Stimulated activated CD4-positive, alpha-beta T cell treated with anti-CD3 and anti-CD28 coated beads, Interleukin-2, amount 100 ng/mL, for 4 hours (primary cell): Measurements from ENCODE around the gene ALDH7A1.
"Not testable (repeated sequence)": the region's sequence is repeated elsewhere in the genome, so short reads cannot be mapped to it uniquely, and the experiment has no call there.

Experiments
- DNase-seq: peaks from one replicate; pipeline ENCODE4 v3.0.0-alpha.2; 2020; ENCODE audit warnings: low read depth

The ALDH7A1 gene

DNA sequence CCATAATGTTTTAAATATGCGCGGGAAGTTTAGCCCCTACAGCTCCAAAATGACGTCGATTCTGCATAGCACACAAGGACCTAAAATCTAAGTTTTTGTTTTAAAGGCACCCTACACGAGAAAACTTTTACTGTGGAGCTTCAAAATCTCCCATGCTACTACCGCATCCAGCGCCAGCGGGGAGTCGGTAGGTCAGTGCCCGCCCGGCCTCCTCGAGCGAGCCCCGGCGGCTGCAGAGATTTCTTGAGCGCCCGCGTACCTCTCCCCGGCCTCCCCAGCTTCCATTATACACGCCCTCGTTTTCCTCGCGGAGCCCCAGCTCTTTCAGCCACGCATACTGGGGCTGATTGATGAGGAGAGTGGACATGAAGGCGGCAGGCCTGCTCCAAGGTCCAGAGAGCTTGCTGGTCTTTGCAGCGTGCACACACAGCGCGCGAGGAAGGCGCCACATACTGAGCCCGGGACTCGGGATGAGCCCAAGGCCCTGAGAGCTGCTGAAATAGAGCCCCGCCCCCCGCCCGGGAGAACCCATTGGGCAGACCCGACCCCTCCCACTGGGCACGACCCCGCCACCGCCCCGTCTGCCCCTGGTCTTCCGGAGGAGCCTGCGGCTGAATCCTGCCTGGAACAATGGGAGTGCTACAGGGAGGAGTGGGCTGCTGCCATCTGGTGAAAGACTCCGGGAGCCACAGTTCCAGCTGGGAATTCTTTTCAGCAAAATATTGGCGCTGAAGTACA, at the start of gene ALDH7A1:
Gene ALDH7A1, minus strand, starts transcription at position 472 of the 738 bp plus-strand sequence. Its CDS starts 21 bp downstream, at position 451.
- peak; percentile 11 for DNase-seq

DNA sequence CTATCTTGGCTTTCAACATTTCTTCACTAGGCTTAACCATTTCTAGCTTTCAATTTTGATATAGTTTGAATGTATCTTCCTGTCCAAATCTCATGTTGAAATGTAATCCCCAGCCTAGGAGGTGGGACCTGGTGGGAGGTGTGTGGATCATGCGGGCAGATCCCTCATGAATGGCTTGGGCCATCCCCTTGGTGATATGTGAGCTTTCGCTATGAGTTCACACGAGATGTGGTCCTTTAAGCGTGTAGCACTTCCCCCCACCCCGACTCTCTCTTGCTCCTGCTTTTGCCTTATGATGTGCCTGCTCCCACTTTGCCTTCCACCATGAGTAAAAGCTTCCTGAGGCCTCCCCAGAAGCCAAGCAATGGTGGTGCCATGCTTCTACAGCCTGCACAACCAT, 46.4 kb upstream of the ALDH7A1 start:
- DNase-seq = no peak

DNA sequence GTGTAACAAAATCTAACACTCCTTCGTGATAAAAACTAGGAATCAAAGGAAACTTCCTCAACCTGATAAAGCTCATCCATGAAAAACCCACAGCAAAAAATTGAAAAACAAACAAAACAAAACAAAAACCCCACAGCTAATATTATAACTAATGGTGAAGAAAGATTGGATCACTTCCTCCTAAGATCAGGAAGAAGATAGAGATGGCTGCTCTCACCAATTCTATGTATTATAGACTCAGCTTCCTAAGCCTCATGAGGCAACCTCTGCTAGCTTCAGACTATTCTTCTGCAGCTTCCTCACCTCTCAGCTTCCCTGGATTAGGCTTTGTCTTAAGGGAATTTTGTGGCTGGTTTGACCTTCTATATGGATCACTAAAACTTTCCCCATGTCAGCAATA, 45.8 kb upstream of the ALDH7A1 start:
- no peak for DNase-seq

DNA sequence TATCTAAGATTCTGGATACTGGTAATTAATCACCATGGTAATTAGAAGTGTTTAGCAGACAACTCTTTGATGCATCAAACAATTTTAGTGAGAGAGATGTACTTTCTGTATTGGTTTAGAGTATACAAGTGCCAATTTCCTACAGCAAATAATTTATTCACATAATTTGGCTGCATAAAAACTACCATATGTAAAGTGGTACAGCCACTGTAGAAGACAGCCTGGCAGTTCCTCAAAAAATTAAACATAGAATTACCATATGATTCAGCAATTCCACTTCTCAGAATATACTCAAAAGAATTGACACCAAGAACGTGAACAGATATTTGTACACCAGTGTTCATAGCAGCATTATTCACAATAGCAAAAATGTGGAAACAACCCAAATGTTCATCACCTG, 41.9 kb upstream of the ALDH7A1 start:
- DNase-seq = no peak

DNA sequence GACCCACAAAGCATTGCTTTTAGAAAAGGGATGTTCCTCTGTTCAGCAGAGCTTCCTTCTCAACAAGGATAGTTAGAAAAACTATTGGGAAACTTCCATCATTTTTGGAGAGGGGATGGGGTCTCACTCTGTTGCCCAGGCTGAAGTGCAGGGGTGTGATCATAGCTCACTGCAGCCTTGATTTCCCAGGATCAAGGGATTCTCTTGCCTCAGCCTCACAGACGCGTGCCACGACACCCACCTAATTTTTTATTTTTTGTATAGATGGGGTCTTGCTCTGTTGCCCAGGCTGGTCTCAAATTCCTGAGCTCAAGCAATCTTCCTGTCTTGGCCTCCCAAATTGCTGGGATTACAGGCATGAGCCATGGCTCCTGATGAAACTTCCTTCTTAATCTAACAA, 40.6 kb upstream of the ALDH7A1 start:
- DNase-seq = no peak

DNA sequence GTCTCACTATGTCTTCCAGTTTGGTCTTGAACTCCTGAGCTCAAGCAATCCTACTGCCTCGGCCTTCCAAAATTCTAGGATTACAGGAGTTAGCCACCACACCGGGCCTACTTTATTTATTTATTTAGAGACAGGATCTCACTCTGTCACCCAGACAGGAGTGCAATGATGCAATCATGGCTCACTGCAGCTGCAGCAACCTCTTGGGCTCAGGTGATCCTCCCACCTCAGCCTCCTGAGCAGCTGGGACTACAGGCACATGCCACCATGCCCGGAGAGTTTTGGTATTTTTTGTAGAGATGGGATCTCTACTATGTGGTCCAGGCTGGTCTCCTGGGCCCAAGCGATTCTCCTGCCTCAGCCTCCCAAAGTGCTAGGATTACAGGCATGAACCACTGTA, 38.5 kb upstream of the ALDH7A1 start:
- no peak for DNase-seq

DNA sequence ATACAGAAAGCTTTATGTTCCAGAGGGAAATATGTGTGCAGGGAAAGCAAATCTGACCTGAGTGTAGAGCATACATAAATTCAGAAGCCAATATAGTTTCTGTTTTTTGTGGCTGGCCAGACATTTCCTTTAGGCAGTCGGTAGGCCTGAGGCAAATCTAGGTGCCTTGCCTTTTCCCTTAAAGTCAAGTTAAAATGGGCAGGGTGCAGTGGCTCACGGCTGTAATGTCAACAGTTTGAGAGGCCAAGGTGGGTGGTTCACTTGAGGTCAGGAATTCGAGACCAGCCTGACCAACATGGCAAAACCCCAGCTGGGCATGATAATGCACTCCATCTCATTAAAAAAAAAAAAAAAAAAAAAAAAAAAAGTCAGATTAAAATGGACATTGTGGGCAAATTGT, 36.9 kb upstream of the ALDH7A1 start:
- DNase-seq = no peak

DNA sequence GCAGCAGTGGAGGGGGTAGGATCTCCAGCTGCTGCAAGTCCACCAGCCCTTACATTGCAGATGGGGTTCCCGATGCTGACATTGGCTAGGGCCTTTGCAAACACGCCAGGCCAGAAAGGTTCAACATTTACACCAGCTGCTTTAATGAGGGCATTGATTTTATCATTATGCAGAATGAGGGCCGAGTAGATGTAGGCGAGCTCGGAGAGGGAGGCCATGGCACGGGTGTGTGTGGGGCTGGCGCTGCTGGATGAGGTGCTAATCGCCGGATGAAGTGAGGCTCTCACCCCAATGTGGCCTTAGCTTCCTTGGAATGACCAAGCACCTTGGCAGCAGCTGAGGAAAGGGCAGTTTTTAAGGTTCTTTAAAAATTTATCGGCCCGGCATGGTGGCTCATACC, 33.1 kb upstream of the ALDH7A1 start:
- DNase-seq = no peak

DNA sequence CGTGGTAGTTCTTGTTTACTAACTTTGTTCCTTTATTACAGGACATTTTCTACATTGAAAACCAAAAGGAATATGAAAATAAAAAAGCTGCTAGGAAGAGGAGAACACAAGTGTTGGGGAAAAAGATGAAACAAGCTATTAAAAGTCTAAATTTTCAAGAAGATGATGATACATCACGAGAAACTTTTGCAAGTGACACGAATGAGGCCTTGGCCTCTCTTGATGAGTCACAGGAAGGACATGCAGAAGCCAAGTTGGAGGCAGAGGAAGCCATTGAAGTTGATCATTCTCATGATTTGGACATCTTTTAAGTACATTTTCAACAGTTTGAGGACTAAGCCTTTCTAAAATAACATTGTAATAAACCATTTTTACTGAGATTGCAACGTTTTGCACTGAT, 29.5 kb upstream of the ALDH7A1 start:
- no peak for DNase-seq

DNA sequence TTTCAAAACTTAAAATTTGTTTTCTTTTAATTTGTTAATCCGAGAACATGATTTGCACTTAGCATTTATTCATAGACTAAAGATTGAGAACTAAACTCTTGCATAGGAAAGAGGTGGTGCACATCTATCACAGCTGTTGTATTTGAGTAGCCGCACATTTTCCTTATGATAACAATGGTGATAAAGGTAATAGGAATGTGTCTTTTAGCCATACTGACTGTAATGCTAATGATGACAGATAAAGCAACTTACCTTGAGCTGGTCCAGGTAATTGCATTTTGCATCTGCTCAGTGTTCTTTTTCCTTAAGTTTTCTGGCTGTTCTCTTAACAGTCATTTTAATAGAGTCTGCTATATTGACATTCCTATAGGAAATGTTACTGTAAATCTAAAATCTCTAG, 24.8 kb upstream of the ALDH7A1 start:
- DNase-seq = no peak

DNA sequence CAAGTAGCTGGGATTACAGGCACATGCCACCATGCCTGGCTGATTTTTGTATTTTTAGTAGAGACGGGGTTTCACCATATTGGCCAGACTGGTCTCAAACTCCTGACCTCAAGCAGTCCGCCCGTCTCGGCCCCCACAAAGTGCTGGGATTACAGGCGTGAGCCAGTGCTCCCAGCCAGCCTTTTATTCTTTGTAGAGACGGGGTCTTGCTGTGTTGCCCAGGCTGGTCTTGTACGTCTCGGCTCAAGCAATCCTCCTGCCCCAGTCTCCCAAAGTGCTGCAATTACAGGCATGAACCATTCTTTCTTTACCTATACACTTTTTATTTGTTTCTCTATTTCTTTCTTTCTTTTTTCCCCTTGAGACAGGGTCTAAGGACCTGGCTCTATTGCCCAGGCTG, 22.6 kb upstream of the ALDH7A1 start:
- DNase-seq = not testable (repeated sequence)

DNA sequence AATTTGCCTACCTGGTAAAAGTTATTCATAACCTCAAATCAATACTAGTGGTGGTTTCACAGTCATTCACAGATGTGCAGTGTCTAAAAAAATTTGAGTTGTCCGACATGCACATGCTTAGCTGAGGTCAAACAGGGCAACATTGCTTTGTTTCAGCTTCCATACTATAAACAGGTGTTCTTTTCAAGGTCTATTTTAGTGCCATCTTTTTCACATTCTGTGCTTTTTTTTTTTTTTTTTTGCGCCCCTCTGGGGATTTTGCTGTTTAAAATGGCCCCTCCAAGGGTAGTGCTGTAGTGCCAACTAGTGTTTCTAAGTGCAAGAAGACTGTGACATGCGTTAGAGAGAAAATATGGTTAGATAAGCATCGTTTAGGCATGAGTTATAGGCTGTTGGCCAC, 20.3 kb upstream of the ALDH7A1 start:
- no peak for DNase-seq

DNA sequence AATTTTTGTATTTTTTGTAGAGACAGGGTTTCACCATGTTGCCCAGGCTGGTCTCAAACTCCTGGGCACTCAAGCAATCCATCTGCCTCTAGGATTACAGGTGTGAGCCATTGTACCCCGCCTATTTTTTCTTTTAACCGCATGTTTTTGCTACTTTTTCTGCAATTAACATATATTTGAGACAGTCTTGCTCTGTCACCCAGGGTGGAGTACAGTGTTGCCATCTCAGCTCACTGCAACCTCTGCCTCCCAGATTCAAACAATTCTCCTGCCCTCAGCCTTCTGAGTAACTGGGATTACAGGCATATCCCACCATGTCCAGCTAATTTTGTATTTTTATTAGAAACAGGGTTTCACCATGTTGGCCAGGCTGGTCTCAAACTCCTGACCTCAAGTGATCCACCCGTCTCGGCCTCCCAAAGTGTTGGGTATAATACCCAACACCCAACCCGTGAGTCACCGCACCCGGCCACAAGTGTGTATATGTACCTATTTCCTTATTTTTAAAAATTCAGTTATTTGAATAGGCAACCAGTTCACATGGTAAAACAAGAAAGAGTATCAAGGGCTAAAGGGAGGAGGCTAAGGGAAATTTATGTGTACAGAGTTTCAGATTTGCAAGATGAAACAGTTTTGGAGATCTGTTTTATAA, 19.0 kb upstream of the ALDH7A1 start:
- no peak for DNase-seq

DNA sequence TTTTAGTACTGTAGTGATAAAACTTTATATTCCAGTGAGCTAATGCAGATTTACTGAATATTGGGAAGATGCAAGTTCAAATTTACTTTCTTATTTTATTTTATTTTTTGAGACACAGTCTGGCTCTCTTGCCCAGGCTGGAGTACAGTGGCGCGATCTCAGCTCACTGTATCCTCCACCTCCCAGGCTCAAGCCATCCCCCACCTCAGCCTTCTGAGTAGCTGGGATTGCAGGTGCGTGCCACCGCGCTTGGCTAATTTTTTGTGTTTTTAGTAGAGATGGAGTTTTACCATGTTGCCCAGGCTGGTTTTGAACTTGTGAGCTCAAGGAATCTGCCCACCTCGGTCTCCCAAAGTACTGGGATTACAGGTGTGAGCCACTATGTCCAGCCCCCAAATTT, 15.6 kb upstream of the ALDH7A1 start:
- no peak for DNase-seq

DNA sequence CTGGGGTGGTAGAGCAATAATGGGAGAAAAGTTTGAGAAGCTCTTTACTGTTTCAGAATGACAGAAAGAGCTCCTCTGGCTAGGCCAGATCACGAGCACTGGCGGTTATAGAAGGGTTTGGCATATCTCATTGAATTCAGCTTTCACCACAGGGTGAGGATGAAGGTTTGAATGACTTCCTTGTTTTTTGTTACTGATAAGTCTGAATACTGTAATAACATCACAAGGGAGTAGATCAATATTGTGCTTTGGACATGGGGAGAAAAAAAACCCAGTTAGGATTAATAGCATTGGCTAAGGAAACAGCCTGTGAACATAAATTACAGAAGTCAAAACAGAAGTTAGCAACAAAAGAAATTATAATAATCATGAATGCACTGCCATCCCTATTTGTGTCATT, 15.1 kb upstream of the ALDH7A1 start:
- no peak for DNase-seq

DNA sequence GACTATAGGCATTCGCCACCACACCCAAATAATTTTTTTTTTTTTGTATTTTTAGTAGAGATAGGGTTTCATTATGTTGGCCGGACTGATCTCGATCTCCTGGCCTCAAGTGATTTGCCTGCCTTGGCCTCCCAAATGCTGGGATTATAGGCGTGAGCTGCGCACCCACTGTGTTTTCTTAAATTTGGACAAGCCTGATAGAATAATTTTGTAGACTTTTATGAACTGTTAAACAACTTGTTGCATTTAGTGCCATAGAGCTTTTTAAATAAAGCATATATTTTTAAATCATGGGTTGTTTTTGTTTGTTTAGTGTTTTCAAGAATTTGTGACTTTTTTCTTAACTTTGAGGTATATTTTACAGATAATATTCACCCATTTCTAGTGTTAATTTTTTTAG, 10.5 kb upstream of the ALDH7A1 start:
- DNase-seq = no peak

DNA sequence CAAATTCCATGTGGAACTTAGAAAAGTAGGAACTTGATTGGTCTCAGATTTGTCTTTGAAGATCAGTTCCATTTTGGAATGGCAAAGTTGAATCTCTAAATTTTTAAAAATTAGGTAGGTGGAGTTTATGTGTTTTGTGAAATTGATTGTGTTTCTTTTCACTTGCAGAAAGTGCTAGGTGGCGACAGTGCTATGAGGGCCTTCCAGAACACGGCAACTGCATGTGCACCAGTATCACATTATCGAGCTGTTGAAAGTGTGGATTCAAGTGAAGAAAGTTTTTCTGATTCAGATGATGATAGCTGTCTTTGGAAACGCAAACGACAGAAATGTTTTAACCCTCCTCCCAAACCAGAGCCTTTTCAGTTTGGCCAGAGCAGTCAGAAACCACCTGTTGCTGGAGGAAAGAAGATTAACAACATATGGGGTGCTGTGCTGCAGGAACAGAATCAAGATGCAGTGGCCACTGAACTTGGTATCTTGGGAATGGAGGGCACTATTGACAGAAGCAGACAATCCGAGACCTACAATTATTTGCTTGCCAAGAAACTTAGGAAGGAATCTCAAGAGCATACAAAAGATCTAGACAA, 8.5 kb upstream of the ALDH7A1 start:
- no peak for DNase-seq

DNA sequence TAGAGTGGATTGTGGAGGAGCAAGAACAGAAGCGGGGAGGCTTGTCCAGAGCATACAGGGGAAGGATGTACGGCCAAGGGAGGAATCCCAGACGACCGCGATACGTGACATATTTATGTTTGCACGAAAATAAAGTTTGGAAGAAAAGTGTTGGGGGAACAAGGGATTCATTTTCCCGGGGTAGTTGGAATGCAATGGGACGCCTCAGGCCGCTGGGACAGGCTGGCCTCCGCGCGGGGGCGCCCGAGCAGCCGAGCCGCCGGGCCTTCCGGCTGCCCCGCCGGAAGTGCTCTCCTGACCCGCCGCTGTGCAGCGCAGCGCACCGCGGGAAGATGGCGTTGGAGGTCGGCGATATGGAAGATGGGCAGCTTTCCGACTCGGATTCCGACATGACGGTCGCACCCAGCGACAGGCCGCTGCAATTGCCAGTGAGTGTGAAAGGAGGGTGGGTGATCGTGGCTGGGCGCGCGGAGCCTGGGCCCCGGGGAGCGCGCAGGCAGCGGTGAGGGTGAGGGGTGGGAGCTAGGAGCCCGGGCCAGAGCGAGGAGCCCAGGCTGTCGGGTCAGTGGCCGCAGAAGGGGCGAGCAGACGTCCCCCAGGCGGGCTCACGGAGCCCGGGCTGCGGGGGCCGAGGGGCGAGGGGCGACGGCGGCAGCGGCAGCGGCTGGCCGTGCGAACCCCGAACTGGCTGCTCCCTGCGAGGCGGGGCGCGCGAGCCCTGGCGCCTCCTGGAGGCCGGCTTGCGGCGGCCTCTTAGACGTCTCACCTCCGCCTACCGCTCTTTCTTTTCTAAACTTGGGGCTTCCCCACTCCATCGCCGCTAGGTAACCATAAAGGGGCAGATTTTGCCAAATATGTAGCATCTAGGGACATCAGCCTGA, 5.9 kb upstream of the ALDH7A1 start, which contains the start of gene PHAX:
Gene PHAX, plus strand, starts transcription at position 317 of the 881 bp plus-strand sequence. Its CDS starts 16 bp downstream, at position 333.
- peak; percentile 64 for DNase-seq

DNA sequence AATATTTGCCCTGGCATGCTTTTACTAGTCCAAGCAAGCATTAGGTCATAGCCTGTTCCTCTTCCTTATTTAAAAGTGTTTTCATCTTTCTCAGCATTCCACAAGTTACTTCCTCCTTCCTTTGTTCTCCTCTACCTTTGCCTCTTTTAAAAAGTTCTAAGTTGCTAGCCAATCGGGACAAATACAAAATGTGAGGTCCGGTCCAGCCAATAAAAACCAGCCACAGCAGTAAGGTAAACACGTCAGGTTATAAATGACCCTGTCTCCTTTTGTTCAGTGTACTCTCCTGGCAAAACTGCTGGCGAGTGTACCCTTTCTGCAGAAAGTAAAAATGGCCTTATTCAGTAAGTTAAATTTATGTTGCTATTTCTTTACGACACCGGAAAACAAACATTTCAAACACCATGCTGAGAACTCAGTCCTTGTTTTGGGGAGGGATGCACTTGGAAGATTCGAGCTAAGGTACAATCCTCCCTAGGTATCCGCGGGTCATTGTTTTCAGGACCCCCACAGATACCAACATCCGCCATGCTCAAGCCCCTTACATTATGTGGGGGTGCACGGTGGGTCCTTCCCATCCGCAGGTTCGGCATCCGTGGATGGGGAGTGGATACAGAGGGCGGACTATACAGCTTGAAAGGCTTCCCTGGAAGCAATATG, 5.1 kb upstream of the ALDH7A1 start:
- not testable (repeated sequence) for DNase-seq

DNA sequence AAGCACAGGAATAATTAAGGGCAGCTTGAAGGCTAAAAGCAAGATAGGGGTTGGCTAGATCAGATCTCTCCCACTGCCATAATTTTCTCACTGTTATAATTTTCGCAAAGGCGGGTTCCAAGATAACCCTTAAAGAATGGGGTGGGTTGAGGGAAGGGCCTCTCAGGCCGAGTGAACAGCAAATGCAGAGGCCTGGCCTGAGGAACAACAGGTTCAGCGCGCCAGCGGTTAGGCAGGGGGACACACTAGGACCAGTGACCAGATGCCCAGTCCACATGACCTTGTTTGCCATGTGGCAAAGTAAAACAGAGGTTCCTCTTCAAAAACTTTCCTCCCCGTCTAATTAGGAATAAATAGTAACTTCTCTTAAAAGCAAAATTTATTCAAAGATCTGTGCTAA, 4.5 kb upstream of the ALDH7A1 start:
- no peak for DNase-seq

DNA sequence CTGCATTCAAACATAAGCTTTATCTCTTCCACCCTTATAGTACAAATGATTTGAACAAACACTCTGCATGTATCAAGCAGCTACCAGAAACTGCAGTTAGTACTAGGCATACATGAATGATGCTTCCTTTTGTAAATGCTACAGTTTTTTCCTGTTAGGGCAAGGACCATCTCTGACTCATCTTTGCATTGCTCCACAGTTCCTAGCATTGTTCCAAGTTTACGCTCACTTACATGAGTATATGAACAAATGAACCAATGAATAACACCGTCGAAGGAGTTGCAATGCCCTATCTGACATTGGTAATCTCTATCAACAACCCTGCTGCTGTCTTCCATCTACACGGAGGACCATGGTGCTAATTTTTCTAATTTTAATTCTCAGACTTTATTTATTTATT, 2.1 kb upstream of the ALDH7A1 start:
- DNase-seq = no peak
